EH (cell line): ENCODE measurements around the gene PLCL2.
"Not testable (repeated sequence)": the region's sequence is repeated elsewhere in the genome, so short reads cannot be mapped to it uniquely, and the experiment has no call there.

Source experiments
- DNase-seq: peaks from one replicate; pipeline ENCODE4 v3.0.0-alpha.2; 2015; ENCODE audit warnings: low read depth

The PLCL2 gene

GRCh38 chr3:17119201-17120072 is 234.7 kb downstream of the PLCL2 start:
- DNase-seq, result no peak

- no peak for DNase-seq
Observed at GRCh38 chr3:17120115-17120514, 235.4 kb downstream of the PLCL2 start.

- DNase-seq, result no peak
Observed at GRCh38 chr3:17121336-17121735, 236.6 kb downstream of the PLCL2 start.

- no peak for DNase-seq
Observed at GRCh38 chr3:17122758-17123157, 238.0 kb downstream of the PLCL2 start.

GRCh38 chr3:17125738-17126442 is 241.1 kb downstream of the PLCL2 start:
- DNase-seq, result no peak

- DNase-seq, result not testable (repeated sequence)
Observed at GRCh38 chr3:17128671-17129070, 243.9 kb downstream of the PLCL2 start.

GRCh38 chr3:17129556-17129955 is 244.8 kb downstream of the PLCL2 start:
- no peak for DNase-seq

- DNase-seq, result no peak
Observed at GRCh38 chr3:17130956-17131355, 246.2 kb downstream of the PLCL2 start.

DNA sequence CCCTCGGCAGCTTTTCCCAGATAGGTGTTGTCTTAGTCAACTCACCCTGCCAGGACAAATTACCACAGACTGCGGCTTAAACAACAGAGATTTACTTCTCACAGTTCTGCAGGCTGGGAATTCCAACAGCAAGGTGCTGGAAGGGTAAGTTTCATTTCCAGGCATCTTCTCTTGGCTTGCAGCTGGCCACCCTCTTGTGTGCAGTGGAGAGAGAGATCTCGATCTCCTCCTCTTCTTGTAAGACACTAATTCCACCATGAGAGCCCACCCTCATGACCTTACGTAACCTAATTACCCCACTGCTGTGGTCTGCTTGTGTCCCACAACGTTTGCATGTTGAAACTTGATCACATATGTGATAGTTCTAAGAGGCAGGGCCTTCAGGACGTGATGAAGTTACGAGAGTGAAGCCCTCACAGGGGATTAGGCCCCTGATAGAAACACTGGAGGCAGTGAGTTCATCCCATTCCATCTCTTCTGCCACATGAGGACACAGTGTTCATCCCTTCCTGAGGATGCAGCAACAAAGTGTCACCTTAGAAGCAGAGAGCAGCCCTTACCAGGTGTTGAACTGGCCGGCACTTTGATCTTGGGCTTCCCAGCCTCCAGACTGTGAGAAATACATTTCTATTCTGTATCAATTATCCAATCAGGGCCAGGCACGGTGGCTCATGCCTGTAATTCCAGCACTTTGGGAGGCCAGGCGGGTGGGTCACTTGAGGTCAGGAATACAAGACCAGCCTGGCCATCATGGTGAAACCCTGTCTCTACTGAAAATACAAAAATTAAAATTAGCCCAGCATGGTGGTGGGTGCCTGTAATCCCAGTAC is 247.7 kb downstream of the PLCL2 start:
- DNase-seq, result no peak

DNA sequence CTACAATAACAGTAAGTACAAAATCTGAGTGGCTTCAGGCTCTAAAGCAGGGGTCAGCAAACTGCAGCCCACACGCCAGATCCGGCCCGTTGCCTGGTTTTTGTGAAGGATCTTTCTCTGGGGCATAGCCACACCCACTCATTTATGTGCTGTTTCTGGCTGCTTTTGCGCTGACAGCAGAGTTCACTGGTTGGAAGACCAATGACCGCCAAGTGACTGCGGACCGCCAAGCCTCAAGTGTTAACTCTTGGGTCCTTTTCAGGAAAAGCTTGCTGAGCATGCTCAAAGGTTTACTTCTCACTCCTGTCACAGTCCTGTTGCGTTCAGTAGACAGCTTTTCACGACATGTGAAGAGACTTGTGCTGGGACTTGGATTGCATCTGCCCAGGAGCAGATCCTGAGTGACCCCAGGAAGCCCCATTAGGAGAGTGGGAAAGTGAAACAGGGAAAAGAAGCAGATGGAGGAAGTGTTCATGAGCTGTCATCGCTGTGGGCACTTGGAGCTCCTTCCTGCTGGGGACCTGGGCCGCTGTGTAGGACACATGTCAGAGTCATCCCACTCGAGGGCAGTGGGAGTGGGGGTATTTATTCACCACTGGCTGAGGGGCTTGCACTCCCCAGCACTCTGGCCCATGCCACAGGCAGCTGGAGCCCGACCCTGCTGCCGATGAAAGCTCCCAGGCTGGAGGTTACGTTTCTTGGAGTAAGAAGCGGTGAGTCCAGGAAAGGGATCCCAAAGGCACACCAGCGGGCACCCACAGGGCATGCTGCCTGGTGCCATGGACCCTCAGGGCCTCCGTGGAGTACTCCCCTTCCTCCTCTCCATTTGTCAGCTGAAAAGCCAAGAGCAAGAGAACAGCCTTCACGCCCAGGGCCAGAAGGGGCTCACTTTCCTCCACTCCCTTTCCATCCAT is 249.1 kb downstream of the PLCL2 start:
- DNase-seq, result no peak

DNA sequence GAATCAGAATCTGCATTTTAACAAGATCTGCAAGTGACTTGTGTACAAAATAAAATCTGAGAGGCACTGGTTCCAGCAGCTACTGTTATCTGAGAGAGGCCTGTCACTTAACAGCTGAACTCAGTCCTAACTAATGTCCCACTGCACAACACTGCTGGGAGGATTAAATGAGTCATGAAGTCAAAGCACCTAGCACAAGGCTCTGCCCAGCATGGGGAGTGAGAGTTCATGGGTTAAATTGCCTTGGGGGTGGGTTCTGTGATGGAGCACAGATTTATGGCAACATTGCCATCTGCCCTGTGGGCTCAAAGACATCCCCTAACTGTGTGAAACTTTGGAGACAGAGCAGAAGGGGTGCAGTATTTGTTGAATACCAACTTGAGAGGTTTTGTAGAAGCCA is 250.9 kb downstream of the PLCL2 start:
- no peak for DNase-seq

DNA sequence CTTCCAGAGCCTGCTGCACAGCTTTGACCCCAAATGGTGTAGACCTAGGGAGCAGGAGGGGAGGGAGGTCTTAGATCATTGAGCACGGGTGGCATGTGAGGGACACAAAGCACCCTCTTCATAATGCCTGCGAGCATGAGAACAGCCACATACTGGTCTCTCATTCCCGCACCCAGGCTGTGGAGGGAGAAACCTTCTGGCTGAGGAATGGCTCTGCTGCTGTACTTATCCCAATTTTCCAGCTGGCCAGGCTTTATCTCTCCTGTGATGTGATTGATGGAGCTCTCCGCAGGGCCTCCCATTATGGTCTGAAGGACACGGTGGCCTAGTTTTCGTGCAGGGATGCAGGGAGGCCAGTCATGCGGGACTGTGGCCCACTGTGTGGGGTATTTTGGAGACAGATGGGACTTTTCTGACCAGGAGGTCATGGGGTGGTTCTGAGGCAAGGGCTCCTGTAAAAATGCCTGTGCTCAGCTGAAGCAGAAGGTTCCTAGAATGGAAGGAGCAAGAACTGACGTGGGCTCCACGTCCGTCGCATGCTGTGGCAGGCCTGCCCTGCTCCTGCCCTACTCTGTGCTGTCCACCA is 251.5 kb downstream of the PLCL2 start:
- DNase-seq, result no peak

- no peak for DNase-seq
Observed at GRCh38 chr3:17137321-17137826, 252.6 kb downstream of the PLCL2 start.

DNA sequence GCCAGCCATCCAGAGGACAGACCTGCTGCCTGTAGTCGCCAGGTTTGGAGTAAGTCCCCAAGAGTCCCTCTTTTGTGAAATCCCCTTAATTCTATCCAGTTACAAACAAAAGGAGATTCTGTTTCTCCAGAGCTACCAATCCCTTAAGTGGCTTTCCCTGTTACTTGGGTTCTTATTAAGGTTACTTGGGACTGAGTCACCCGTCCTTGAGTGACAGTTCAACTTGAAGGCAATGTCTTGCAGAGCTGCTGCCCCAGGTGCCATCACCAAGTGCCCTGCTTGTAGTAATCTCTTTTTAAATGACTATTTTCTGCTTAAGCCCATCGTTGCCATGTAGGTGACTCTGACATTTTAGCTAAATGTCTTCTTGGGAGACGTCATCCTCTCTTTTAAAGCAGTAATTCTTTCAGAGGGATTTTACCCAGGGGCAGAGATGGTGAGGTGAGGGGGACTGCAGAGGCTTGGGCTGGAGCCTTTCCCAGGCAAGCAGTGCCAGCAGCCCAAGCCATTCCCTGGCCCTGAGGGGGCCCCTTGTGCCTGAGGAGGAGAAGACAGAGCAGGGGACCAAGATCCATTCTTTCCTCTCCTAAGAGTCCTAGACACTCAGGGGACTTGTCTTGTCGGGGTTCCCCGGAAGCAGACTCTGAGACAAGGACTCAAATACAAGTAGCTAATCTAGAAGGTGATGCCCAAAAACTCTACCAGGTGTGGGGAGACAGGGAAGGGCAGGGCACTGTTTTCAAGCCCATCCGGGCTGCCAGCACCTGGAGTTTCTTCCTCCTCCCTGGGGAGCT is 253.7 kb downstream of the PLCL2 start:
- DNase-seq, result no peak
